Cardiac muscle cell (in vitro differentiated cells and primary cell): ENCODE data around the gene FLAD1. TPM values are rescaled to one million over a fixed set of nuclear protein-coding genes. Genes with fewer than 3 reads are reported as not detected.

ENCODE experiments used
- DNase-seq, 2 donors: peaks; one replicate each; pipeline versions ENCODE4 v3.0.0 to v3.0.0-alpha.2; 2010 to 2017; ENCODE audit warnings: low read depth in 1 of 2, low spot score in 1 of 2
- H3K27ac ChIP-seq: fragments of 200-600 bp; sonication (generic); 2 replicates; pipeline ENCODE4 v1.5.1; 2016
- H3K27me3 ChIP-seq: fragments of 200-600 bp; sonication (generic); 2 replicates; pipeline ENCODE4 v1.6.0; 2016; ENCODE audit warnings: control low read depth
- H3K36me3 ChIP-seq: fragments of 200-600 bp; sonication (generic); 2 replicates; pipeline ENCODE4 v1.5.1; 2016; ENCODE audit warnings: control low read depth
- H3K4me1 ChIP-seq: fragments of 200-600 bp; sonication (generic); 2 replicates; pipeline ENCODE4 v1.8.1; 2017; ENCODE audit warnings: low read depth, mild to moderate bottlenecking, mixed run types
- H3K4me3 ChIP-seq: fragments of 200-600 bp; sonication (generic); 2 replicates; pipeline ENCODE4 v1.5.1; 2016; ENCODE audit warnings: mild to moderate bottlenecking
- H3K9me3 ChIP-seq: fragments of 200-600 bp; sonication (generic); 2 replicates; pipeline ENCODE4 v1.5.1; 2017; ENCODE audit warnings: low read depth, mild to moderate bottlenecking, control low read depth
- polyA plus RNA-seq: library from polyadenylated mRNA; unstranded; fragments of >200 nt; fragmentation: Nextera tagmentation; extraction: Ambion mirVana; gene quantifications from 2 replicates; pipeline ENCODE4 v1.2.1, GENCODE V29; 2016
- total RNA-seq: library from RNA; depleted of rRNA; stranded (reverse); fragments of >200 nt; gene quantifications from 2 replicates; pipeline ENCODE4 v1.2.3, GENCODE V29; 2016
- TF ChIP-seq, protein P1 (sequence below): IDR thresholded peaks from 2 replicates; pipeline ENCODE4 v1.5.1; 2012; ENCODE audit warnings: low read depth, mild to moderate bottlenecking, low read length

Gene FLAD1
- total RNA-seq (34.3 and 39.7 TPM in 2 replicates), polyA plus RNA-seq (59.2 and 60.8 TPM in 2 replicates)

DNA sequence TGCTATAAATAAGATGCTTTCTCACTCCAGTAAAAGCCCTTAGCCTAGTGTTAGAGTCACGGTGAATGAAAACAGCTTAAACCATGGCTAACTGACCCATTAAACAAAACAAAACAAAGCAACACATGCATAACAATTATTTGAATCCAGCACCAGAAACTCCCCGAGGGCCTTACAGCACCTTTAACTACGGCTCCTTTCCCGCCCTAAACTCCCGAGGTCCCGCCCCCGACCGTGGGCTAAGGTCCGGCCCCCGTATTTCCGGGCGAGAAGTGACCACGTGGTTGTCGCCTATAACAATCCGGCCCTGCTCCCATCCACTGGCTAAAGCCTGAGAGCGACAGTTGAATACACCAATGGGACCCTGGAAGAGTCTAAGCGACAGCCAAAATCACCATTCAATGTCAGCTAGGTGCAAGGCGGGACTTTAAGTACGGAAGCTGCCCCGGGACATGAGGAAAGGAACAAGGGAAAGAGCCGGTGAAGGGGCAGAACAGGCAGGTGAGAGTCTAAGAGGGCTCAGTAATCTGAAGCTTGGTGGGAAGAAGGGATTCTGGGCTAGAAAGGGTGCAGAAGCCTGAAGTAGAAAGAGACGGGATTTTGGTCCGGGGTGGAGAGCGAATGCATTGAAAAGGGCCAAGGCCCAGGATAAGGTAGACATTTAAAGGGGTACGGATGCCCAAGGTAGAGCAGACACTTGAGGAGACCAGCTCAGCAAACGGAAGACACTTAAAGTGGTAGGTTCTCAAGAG is at the start of gene FLAD1:
FLAD1 (plus strand) TSS at position 448 of the 752 bp plus-strand sequence. CDS start 351 bp downstream, outside the sequence.
- DNase-seq = peak; percentile 99 to 100
- H3K27ac ChIP-seq = peak within 1 kb of the TSS; percentile 13

DNA sequence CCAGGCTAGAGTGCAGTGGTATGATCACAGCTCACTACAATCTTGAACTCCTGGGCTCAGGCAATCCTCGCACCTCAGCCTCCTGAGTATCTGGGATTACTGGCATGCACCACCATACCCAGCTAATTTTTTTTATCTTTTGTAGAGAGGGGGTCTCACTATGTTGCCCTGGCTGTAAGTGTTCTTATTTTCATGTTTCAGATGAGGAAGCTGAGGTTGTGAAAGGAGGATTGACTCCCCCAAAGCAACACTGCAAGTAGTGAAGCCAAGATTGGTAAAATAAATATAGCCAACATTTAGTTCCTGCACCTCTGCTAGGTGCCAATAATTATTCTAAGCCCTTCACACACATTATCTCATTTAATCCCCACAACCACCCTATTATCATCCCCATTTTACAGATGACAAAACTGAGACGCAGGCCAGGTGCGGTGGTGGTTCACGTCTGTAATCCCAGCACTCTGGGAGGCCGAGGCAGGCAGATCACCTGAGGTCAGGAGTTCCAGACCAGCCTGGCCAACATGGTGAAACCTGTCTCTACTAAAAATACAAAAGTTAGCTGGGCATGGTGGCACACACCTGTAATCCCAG is 48.7 kb upstream of the FLAD1 start:
- H3K4me1 ChIP-seq = peaks cover 17% of the 10 kb centered on the region
- TF ChIP-seq, protein P1, sequence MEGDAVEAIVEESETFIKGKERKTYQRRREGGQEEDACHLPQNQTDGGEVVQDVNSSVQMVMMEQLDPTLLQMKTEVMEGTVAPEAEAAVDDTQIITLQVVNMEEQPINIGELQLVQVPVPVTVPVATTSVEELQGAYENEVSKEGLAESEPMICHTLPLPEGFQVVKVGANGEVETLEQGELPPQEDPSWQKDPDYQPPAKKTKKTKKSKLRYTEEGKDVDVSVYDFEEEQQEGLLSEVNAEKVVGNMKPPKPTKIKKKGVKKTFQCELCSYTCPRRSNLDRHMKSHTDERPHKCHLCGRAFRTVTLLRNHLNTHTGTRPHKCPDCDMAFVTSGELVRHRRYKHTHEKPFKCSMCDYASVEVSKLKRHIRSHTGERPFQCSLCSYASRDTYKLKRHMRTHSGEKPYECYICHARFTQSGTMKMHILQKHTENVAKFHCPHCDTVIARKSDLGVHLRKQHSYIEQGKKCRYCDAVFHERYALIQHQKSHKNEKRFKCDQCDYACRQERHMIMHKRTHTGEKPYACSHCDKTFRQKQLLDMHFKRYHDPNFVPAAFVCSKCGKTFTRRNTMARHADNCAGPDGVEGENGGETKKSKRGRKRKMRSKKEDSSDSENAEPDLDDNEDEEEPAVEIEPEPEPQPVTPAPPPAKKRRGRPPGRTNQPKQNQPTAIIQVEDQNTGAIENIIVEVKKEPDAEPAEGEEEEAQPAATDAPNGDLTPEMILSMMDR = no peak
- DNase-seq = no peak

More for the DNA sequence above, at the start of gene FLAD1:
- H3K4me3 ChIP-seq = peak within 1 kb of the TSS; percentile 75
- peaks cover 4% of the 10 kb centered on the region for H3K4me1 ChIP-seq
- no peaks in the 10 kb centered on the region for H3K9me3 ChIP-seq
- no peaks in the 10 kb centered on the region for H3K36me3 ChIP-seq
- H3K27me3 ChIP-seq = no peaks in the 10 kb centered on the region
- TF ChIP-seq, protein P1 = no peak

DNA sequence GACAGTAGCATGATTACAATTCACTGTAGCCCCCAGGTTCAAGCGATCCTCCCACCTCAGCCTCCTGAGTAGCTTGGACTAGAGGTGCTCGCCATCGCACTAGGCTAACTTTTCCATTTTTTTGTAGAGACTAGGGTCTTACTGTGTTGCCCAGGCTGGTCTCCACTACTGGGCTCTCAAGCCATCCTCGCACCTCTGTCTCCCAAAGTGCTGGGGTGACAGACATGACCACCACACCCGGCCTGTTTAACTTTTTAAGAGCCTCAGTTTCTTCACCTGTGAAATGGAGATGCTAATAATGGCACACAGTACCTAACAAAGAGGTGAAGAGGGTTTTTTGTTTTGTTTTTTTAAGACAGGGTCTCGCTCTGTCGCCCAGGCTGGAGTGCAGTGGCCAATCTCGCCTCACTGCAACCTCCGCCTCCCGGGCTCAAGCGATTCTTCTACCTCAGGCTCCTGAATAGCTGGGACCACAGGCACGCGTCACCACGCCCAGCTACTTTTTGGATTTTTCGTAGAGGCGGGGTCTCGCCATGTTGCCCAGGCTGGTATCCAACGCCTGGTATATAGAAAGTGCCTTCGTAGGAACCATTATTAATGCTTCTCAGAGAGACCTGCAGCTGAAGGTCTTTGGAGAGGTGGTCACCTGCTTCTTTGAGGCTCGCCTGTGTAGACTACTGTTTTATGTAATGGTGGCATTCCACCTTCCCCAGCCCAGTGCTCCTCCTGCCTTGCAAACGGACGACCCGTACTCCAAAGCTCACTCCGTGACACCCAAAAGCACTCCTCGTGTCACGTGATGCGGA is 47.2 kb upstream of the FLAD1 start:
- no peak for DNase-seq
- H3K27ac ChIP-seq = peak overlapping the region; percentile 99
- no peaks in the 10 kb centered on the region for H3K9me3 ChIP-seq
- no peaks in the 10 kb centered on the region for H3K27me3 ChIP-seq
- H3K4me3 ChIP-seq = peak overlapping the region; percentile 44
- H3K36me3 ChIP-seq = no peaks in the 10 kb centered on the region
- TF ChIP-seq, protein P1 = no peak
- peaks cover 19% of the 10 kb centered on the region for H3K4me1 ChIP-seq

More for the DNA sequence above, 48.7 kb upstream of the FLAD1 start:
- Histone ChIP-seq H3K27ac (no peak overlapping the region), H3K9me3 (no peaks in the 10 kb centered on the region), H3K27me3 (no peaks in the 10 kb centered on the region), H3K36me3 (no peaks in the 10 kb centered on the region), H3K4me3 (no peak overlapping the region)

DNA sequence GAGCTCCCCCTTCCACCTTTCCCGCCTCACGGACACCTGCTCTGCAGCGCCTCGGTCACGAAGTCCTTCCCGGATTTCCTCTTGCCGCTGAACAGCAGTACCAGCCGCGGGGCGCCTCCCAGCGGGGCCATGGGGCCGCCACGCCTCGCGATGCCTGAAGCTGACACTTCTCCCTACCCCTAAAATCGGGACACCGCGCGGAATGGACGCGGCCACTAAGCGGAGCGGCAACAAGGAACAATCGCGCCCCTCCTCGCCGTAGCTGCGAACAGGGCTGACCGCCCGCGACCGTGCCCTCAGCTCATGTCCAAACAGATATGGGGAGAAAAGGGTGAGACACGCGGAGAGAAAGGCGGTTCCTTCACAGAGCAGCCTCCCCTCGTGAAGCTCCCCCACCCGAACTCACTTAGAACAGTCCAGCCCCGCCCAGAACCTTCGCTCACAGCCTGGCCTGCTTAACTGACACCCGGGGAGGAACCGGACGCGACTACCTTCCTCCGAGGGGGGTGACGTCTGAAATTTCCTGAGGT is 46.5 kb upstream of the FLAD1 start, which contains the start of gene PMVK:
PMVK (minus strand) TSS at position 165 of the 530 bp plus-strand sequence; CDS start at position 131, 34 bp downstream.
- Histone ChIP-seq H3K9me3 (no peaks in the 10 kb centered on the region), H3K4me1 (peaks cover 20% of the 10 kb centered on the region), H3K4me3 (peak within 1 kb of the TSS; percentile 44), H3K27ac (peak within 1 kb of the TSS; percentile 99), H3K36me3 (no peaks in the 10 kb centered on the region), H3K27me3 (no peaks in the 10 kb centered on the region)
- peak; percentile 97 to 98 for DNase-seq
- TF ChIP-seq, protein P1 = peak; percentile 45
